Fibroblast of lung (primary cell): ENCODE results near the gene TJP3.

Experiments
- EZH2 ChIP-seq: IDR thresholded peaks from 2 replicates; pipeline ENCODE4 v1.5.1; 2012; ENCODE audit warnings: low read length, control low read depth, mild to moderate bottlenecking; ENCODE audit errors: missing control alignments
- TF ChIP-seq, protein P1 (sequence below), 2 donors: IDR thresholded peaks in 1 of 2; conservative IDR thresholded peaks in 1 of 2; 1 replicate in 1 of 2; 2 replicates in 1 of 2; pipeline ENCODE4 v1.5.1; 2011 to 2012; ENCODE audit warnings: low read length in 2 of 2, control low read depth in 1 of 2, inconsistent platforms in 1 of 2, low read depth in 1 of 2, mild to moderate bottlenecking in 1 of 2

DNA sequence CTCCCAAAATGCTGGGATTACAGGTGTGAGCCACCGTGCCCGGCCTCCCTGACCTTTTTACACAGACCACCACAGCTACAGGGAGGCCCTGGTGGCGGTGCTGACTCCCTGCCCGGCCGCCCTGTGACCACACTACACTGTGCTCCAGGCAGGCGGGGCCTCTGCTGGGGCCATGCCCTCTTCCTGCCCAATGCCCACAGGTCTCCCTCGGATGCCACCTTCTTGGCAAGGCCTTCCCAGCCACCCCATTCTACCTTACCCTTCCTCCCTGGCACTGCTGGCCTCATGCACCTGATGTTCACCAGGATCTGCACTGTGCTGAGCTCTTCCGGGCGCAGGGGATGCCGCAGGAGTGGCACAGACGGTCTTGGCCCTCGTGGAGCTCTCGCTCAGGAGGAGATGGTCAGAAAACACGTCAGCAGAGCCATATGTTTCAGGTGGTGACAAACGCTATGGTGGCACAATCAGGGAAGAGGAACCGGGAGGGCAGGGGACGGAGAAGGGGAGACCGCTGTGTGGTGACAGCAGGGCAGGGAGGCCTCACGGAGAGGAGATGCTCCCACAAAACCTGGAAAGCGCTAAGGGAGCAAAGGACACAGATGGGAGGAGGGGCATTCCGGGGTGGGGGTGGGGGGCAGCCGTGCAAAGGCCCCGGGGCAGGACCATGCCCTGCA lies 12.1 kb upstream of the TJP3 start:
- TF ChIP-seq, protein P1, sequence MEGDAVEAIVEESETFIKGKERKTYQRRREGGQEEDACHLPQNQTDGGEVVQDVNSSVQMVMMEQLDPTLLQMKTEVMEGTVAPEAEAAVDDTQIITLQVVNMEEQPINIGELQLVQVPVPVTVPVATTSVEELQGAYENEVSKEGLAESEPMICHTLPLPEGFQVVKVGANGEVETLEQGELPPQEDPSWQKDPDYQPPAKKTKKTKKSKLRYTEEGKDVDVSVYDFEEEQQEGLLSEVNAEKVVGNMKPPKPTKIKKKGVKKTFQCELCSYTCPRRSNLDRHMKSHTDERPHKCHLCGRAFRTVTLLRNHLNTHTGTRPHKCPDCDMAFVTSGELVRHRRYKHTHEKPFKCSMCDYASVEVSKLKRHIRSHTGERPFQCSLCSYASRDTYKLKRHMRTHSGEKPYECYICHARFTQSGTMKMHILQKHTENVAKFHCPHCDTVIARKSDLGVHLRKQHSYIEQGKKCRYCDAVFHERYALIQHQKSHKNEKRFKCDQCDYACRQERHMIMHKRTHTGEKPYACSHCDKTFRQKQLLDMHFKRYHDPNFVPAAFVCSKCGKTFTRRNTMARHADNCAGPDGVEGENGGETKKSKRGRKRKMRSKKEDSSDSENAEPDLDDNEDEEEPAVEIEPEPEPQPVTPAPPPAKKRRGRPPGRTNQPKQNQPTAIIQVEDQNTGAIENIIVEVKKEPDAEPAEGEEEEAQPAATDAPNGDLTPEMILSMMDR (conservative IDR thresholded peaks at IDR 0.05 in 1 of 2, IDR thresholded peaks at IDR 0.05 in 1 of 2; ENCODE audit: low read depth in 1 of 2, low read length in 2 of 2): no peak
- no peak for TF ChIP-seq EZH2
